DMS53 (cell line): Measurements from ENCODE around the gene CAT.
A peak's percentile ranks its signal among the peaks of the same experiment; 100 is the strongest.

ENCODE experiments used
- DNase-seq: peaks from one replicate; lab custom pipeline; 2025; lab: John Stamatoyannopoulos, UW

Gene CAT

DNA sequence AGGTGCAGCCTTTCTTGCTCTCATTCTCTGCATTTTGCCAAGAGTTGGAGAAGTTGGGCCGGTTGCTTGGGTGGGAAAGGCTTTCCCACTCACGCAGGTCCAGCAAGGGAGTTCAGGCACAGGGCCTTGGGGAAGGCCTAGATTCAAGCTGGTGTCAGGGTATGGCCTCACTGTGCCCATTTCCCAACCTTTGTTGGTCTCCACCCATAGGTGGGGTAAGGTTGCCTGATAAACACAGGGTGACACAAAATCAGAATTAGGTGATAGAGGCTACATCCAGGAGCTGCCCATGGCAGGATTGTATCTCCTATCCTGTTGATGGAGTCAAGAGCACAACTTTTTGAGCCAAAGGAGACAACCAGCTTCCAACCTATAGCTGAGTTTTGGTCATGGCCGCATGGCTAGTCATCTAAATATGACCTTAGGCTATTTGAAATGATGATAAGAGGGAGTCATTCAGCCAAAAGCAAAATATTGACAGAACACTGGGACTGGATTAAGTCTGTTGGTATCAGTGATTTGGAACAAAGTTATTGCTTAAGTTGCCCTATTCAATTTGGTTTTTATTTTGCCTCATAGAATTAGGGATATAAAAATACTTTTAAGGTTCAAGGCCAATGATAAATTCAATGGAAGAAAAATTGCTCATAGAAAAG, 20.9 kb downstream of the CAT start:
- no peak for DNase-seq

DNA sequence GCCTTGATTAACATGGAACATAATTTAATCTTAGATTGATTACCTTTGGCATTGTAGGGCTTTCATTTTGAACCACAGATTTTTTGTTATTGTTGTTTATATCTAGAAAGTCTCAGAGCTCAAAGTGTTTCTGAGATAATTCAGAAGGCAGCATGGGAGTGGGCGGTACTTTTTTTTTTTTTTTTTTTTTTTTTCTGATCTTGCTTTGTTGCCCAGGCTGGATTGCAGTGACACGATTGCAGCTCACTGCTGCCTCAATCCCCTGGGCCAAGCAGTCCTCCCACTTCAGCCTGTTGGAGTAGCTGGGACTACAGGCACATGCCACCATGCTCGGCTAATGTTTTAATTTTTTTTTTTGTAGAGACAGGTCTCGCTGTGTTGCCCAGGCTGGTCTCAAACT, 21.5 kb downstream of the CAT start:
- no peak for DNase-seq

GRCh38 chr11:34461215-34461614, 22.5 kb downstream of the CAT start:
- no peak for DNase-seq

GRCh38 chr11:34464591-34465051, 25.9 kb downstream of the CAT start:
- no peak for DNase-seq

DNA sequence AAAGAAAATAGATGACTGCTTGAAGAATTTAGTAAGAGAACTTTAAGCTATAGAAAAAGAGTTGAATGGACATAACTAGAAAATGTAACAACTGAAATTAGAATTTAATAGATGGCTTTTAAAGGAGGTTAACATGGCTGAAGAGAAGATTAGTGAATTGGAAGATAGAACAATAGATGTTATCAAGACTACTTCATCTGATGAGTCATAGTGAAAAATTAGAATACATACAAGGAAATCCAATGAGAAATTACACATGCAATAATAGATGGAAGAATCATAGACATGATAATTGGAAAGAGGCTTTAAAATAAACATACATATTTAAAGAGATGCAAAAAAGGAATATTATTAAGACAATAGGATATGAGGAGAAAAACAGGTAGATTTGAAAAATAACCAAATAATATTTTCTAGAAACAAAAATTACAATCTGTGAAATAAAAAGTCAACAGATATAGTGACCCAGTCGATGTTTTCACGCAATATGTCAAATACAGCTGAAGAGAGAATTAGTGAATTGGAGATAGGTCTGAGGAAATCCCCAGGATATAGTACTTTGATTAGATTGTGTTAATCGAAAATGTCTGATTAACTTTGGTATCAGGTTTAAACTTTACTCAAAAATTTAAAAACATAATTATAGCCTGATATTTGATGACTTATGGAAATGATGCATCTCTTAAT, 28.2 kb downstream of the CAT start:
- peak; percentile 13 for DNase-seq

- DNase-seq = peak; percentile 45
These were observed 29.6 kb downstream of the CAT start for GRCh38 chr11:34468209-34468841.

- DNase-seq = no peak
These were observed 35.0 kb downstream of the CAT start for GRCh38 chr11:34473603-34474169.

DNA sequence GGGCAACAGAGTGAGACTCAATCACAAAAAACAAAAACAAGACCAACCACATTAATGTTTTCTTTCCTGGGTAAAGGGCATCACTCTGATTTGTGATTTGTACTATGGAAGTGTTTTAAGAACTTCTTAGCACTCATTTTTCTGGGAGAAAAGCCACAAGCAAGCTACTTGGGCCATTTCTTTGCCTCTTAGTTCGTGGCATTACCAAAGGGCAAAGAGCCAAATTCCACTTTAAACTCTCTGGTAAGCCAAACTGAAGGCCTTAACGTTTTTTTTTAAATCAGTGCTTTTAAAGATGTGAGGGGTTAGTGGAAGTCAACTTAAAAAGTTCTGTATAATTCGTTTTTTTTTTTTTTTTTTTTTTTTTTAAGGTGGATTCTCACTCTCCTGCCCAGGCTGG, 36.9 kb downstream of the CAT start:
- DNase-seq = no peak

DNA sequence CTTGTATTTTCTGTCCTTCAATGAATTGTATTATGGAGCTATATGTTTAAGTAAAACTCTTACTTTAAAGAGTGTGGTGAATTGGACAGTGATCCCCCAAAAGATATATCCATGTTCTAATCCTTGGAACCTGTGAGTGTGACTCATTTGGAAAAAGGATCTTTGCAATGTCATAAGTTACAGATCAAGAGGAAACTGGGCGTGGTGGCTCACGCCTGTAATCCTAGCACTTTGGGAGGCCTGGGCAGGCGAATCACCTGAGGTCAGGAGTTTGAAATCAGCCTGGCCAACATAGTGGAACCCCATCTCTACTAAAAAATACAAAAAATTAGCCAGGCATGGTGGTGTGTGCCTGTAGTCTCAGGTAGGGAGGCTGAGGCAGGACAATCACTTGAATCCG, 38.1 kb downstream of the CAT start:
- no peak for DNase-seq

- DNase-seq = no peak
These were observed 40.3 kb downstream of the CAT start for GRCh38 chr11:34478845-34479663.

DNA sequence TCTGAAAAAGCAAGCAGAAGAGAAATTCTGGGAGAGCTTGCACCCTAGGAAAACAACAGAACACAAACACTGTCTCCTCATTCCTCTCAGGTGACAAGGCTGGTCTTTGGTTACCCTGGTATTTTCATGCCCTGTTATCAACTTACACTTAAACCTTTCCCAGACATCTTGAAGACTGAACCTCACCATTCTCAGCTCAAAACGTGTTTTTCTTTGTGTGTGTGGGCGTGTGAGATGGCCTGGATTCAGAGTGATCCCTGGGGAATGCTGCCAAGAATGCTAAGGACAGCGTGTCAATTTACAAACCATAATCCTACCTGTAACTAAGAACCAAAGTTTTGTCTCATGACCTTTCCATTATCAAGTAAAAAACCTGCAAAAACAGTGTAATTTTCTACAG, 41.6 kb downstream of the CAT start:
- no peak for DNase-seq

DNA sequence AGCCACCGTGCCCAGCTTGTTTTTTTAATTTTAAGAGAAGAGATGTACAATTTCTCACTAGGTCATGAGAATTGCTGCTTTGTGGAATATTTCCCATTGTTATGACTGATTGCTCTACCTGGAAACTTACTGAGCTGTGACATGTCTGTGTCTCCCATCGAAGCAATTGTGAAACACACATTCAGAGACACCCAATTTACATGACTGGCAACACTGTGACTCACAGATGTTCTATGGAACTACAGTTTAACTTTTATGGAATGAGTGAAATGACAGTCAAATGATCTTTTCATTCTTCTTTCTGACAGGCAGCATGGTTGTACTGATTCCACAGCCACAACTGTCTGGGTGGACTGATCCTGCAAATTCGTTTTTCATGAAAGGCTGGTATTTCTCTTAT, 42.6 kb downstream of the CAT start:
- DNase-seq = no peak

DNA sequence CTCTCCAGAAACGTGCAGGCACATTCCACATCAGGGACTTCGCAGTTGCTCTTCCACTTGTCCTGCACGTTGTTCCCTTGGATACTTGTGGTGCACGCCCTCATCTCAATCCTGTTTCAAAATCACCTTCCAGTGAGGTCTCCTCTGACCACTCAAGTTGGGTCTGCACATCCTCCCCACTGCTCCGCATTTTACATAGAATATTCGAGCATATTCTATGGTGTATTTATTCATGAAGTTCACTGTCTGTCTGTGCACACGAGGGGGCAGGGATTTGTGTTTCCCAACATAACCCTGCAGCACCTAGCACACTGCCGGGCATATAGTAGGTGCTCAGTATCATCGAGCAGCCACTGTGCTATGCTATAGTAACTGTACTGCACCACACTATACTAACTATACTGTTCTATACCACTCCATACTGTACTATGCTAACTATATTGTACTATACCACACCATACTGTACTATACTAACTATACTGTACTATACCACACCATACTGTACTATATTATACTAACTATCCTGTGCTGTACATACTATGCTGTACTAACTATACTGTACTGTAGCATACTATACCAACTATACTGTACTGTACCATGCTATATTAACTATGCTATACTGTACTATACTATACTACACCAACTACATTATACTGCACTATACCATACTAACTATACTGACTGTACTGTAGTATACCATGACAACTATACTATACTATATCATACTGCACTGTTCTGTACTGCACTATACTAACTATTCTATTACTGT, 44.6 kb downstream of the CAT start:
- no peak for DNase-seq

- no peak for DNase-seq
These were observed 48.7 kb downstream of the CAT start for GRCh38 chr11:34487430-34487829.

DNA sequence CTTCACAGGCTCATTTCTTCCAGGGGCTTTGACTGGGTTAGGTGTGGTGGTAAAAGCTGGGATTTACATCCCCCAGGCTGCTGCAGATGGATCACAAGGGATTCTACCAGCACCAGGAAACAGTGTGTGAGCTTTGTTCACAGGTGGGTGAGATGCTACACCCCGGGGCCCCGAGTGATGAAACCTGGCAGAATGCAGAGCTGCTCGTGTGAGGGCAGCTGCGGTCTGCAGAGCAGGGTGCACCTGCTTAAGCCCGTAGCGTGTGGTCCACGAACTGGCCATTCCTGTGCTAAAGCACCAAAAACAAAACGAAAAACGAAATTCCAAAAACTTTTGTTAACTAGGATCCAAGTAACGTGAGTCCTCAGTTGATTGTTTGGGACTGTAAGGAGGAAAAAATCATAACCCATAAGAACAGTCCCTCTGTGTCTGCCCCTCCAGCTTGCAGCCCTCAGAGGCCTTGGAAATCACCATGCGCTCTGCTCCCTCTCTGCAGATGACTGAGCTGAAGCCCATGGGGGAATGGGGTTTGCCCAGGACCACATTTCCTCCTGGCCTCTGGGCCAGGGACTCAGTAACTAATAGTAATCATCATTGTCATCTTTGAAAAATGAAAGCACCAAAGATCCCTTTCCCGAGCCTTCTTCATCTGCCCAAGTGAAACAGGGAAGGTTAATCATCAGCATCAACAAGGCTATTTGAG, 50.3 kb downstream of the CAT start:
- no peak for DNase-seq

DNA sequence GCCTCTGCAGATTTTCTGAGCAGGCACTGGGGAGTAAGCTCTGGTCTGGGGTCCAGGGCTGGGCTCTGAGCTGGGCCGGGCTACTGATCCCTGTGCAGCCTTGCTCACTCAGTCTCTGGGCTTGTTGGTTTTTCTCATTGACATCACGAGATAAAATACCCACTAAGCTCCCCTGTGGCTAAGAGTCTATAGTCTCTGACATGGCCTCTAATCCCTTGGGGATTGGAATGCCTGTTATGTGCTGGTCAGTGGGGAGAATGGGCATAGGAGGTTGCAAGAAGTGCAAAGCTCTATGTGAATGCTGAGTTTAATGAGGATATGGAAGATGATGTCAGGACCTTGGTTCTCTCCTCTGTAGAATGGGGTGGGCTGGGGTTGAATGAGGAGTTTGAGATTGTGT, 51.6 kb downstream of the CAT start:
- DNase-seq = no peak

GRCh38 chr11:34492806-34493414, 54.2 kb downstream of the CAT start:
- peak; percentile 77 for DNase-seq

GRCh38 chr11:34493468-34493867, 54.7 kb downstream of the CAT start:
- DNase-seq = no peak

GRCh38 chr11:34493926-34494595, 55.3 kb downstream of the CAT start:
- no peak for DNase-seq

DNA sequence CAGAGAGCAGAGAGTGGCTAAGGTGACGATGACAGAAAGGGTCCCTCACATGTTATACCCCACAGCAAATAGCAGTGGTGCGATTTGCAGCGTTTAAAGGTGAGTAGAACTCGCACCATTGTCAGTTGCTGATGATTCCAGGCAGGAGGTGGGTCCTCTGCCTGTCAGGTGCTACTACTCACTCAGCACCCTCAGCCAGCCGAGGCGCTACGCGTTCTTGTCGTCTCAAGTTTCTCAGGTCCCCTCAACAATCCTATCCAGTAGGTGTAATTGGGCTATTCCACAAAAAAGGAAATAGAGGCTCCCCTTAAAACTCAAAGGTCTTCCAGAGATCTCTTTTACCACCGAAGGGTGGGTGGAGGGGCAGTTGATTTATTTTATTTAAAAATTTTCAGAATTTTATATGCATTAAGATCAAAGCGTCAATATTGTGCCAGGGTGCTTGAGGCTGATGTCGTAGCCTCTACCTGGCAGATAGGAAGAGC, 56.5 kb downstream of the CAT start:
- DNase-seq = no peak
